ENCODE results near the gene LMNB1. TPM values are rescaled to one million over a fixed set of nuclear protein-coding genes. Genes with fewer than 3 reads are reported as not detected.
"Not testable (repeated sequence)": the region's sequence is repeated elsewhere in the genome, so short reads cannot be mapped to it uniquely, and the experiment has no call there.

LMNB1 gene
- total and polyA plus RNA-seq, 2 of the 13 experiments (the other 11 are each of a cell fraction or from before 2014, with no cell fraction given): 12.5 to 159 TPM

- FAIRE-seq; H3K4me3 ChIP-seq (replicated peaks in 1 of 3; ENCODE audit: insufficient read depth in 1 of 3, low read depth in 2 of 3, low read length in 3 of 3); H3K79me2 ChIP-seq (ENCODE audit: insufficient read depth, low read length); BruUV-seq (replicated peaks); H3K4me2 ChIP-seq (ENCODE audit: low read depth, low read length); ATAC-seq; intact Hi-C loops (cut with micrococcal nuclease; ENCODE audit: unreplicated experiment); H3K36me3 ChIP-seq (replicated peaks in 1 of 2; ENCODE audit: control insufficient read depth in 1 of 2, insufficient read depth in 2 of 2, low read length in 2 of 2); H3K9me3 ChIP-seq (ENCODE audit: low read length); POLR2A ChIA-PET; in situ Hi-C loops (cut with HindIII; ENCODE audit: extremely low pct_ligation_motif_present, low pct_unique_long_range_greater_than_20kb); DNase-seq (ENCODE audit: low spot score); H3K4me1 ChIP-seq (ENCODE audit: insufficient read depth, low read length); CTCF ChIA-PET (ENCODE audit: low intra/inter-chr PET ratio, low total read pairs); H2AFZ ChIP-seq (ENCODE audit: low read length); H3K27ac ChIP-seq (ENCODE audit: extremely low read length, insufficient read depth, low read length); H4K20me1 ChIP-seq (ENCODE audit: insufficient read depth, low read length); H3K27me3 ChIP-seq (ENCODE audit: control insufficient read depth in 1 of 2, insufficient read depth in 2 of 2, low read length in 2 of 2); H3K9ac ChIP-seq (ENCODE audit: insufficient read depth, low read depth, low read length): not testable (repeated sequence)
- 96% methylated on average over 26 of the region's 27 CpGs for WGBS (ENCODE audit: low lambda C conversion rate)
These were observed 76.8 kb downstream of the LMNB1 start for GRCh38 chr5:126853541-126854307.

GRCh38 chr5:126854526-126855110 lies 77.7 kb downstream of the LMNB1 start:
- Histone ChIP-seq H3K4me2 (ENCODE audit: low read depth, low read length) (no peak overlapping the region), H3K9ac (ENCODE audit: insufficient read depth, low read depth, low read length) (no peak overlapping the region), H3K36me3 (replicated peaks in 1 of 2; ENCODE audit: control insufficient read depth in 1 of 2, insufficient read depth in 2 of 2, low read length in 2 of 2) (no peaks in the 10 kb centered on the region; a peak in 1 of 5 replicates), H3K27ac (ENCODE audit: extremely low read length, insufficient read depth, low read length) (no peak overlapping the region), H4K20me1 (ENCODE audit: insufficient read depth, low read length) (no peaks in the 10 kb centered on the region), H3K79me2 (ENCODE audit: insufficient read depth, low read length) (no peaks in the 10 kb centered on the region), H3K9me3 (ENCODE audit: low read length) (no peaks in the 10 kb centered on the region), H3K27me3 (ENCODE audit: control insufficient read depth in 1 of 2, insufficient read depth in 2 of 2, low read length in 2 of 2) (no peaks in the 10 kb centered on the region), H2AFZ (ENCODE audit: low read length) (no peak overlapping the region), H3K4me1 (ENCODE audit: insufficient read depth, low read length) (no peaks in the 10 kb centered on the region), H3K4me3 (replicated peaks in 1 of 3; ENCODE audit: insufficient read depth in 1 of 3, low read depth in 2 of 3, low read length in 3 of 3) (no peak overlapping the region)
- FAIRE-seq (no peak), ATAC-seq (no peak), DNase-seq (ENCODE audit: low spot score) (no peak)
- POLR2A ChIA-PET: no interaction called here
- 96% methylated on average over 26 of the region's 35 CpGs for WGBS (ENCODE audit: low lambda C conversion rate)
- CTCF ChIA-PET (ENCODE audit: low intra/inter-chr PET ratio, low total read pairs): no interaction called here
- TF ChIP-seq ZSCAN5A (CRISPR knock-in tag; IDR thresholded peaks at IDR 0.05; ENCODE audit: borderline replicate concordance): no peak
- no peak for TF ChIP-seq FOXA3 (CRISPR knock-in tag; IDR thresholded peaks at IDR 0.05)
- TF ChIP-seq ZNF678 (CRISPR knock-in tag; IDR thresholded peaks at IDR 0.05): no peak
- no peak for TF ChIP-seq CEBPG (CRISPR knock-in tag; IDR thresholded peaks at IDR 0.05)
- no peak for TF ChIP-seq ZNF704 (CRISPR knock-in tag; IDR thresholded peaks at IDR 0.05; ENCODE audit: borderline replicate concordance)
- TF ChIP-seq ZNF468 (CRISPR knock-in tag; IDR thresholded peaks at IDR 0.05): no peak
- TF ChIP-seq NR2C2 (CRISPR knock-in tag; IDR thresholded peaks at IDR 0.05; ENCODE audit: borderline replicate concordance): no peak
- no peak for TF ChIP-seq ZNF597 (CRISPR knock-in tag; IDR thresholded peaks at IDR 0.05)
- no peak for TF ChIP-seq ZNF749 (CRISPR knock-in tag; IDR thresholded peaks at IDR 0.05; ENCODE audit: borderline replicate concordance)
- no peak for TF ChIP-seq ZFP82 (CRISPR knock-in tag; IDR thresholded peaks at IDR 0.05; ENCODE audit: borderline replicate concordance)
- in situ Hi-C loops (cut with HindIII; ENCODE audit: extremely low pct_ligation_motif_present, low pct_unique_long_range_greater_than_20kb): no loop called here
- intact Hi-C loops (cut with micrococcal nuclease; ENCODE audit: unreplicated experiment): no loop called here
- BruUV-seq (replicated peaks): no TSS peak
